OCI-LY7 (cell line): ENCODE data around the gene MARCO. TPM values are rescaled to one million over a fixed set of nuclear protein-coding genes. Genes with fewer than 3 reads are reported as not detected.

ENCODE experiments used
- BruUV-seq: library from RNA; stranded (reverse); fragments of 400-500 nt; replicated peaks from 2 replicates; lab custom pipeline; 2021; lab: Mats Ljungman, UMichigan
- CTCF ChIA-PET: fragments of 300-600 bp; sonication (Branson Sonifier 250); formaldehyde crosslinking; loops from one replicate; lab custom pipeline; 2022; ENCODE audit warnings: antibody characterized with exemption; ENCODE audit not compliant: unreplicated experiment; lab: Charles Lee
- POLR2A ChIA-PET: fragments of 300-600 bp; sonication (Branson Sonifier 250); formaldehyde crosslinking; loops from one replicate; lab custom pipeline; 2022; ENCODE audit warnings: antibody characterized with exemption; lab: Charles Lee
- DNase-seq: peaks from one replicate; pipeline ENCODE4 v3.0.0-alpha.2; 2015; ENCODE audit warnings: low spot score
- H2AFZ ChIP-seq: fragments of 200-600 bp; sonication (generic), shearing (Covaris generic); 2 replicates; pipeline ENCODE4 v1.6.1; 2014; ENCODE audit warnings: mild to moderate bottlenecking, antibody characterized with exemption, low read length, moderate library complexity
- H3K27ac ChIP-seq: fragments of 200-600 bp; sonication (generic); 2 replicates; pipeline ENCODE4 v1.5.1; 2014; ENCODE audit warnings: mixed run types, low read depth, mild to moderate bottlenecking, moderate library complexity, low read length, inconsistent platforms; ENCODE audit not compliant: poor library complexity, severe bottlenecking
- H3K36me3 ChIP-seq: fragments of 200-600 bp; sonication (generic); 2 replicates; pipeline ENCODE4 v1.6.1; 2014; ENCODE audit warnings: mild to moderate bottlenecking, antibody characterized with exemption, low read length, moderate library complexity, mixed read lengths; ENCODE audit not compliant: insufficient read depth
- H3K4me1 ChIP-seq: fragments of 200-600 bp; sonication (generic); 2 replicates; pipeline ENCODE4 v1.5.1; 2014; ENCODE audit warnings: mild to moderate bottlenecking, low read length; ENCODE audit not compliant: insufficient read depth, poor library complexity, severe bottlenecking
- H3K4me2 ChIP-seq: fragments of 200-600 bp; sonication (generic); 2 replicates; pipeline ENCODE4 v1.6.1; 2014; ENCODE audit warnings: mild to moderate bottlenecking, low read length
- H3K4me3 ChIP-seq: fragments of 200-600 bp; sonication (generic); 2 replicates; pipeline ENCODE4 v1.5.1; 2014; ENCODE audit warnings: mild to moderate bottlenecking, low read depth, low read length; ENCODE audit not compliant: poor library complexity, severe bottlenecking
- H3K79me2 ChIP-seq: fragments of 200-600 bp; sonication (generic); 2 replicates; pipeline ENCODE4 v1.6.1; 2016; ENCODE audit warnings: low read depth, mild to moderate bottlenecking, low read length, moderate library complexity, mixed read lengths; ENCODE audit not compliant: insufficient read depth
- H3K9me2 ChIP-seq: fragments of 200-600 bp; sonication (generic); 2 replicates; pipeline ENCODE4 v1.6.1; 2016; ENCODE audit warnings: mild to moderate bottlenecking, low read length, mixed read lengths; ENCODE audit not compliant: insufficient read depth
- H3K9me3 ChIP-seq: fragments of 200-600 bp; sonication (generic); 2 replicates; pipeline ENCODE4 v1.6.1; 2014; ENCODE audit warnings: mild to moderate bottlenecking, mixed run types, low read length, mixed read lengths
- H4K20me1 ChIP-seq: fragments of 200-600 bp; sonication (generic); 2 replicates; pipeline ENCODE4 v1.6.1; 2014; ENCODE audit warnings: mild to moderate bottlenecking, antibody characterized with exemption, low read length, moderate library complexity, mixed read lengths; ENCODE audit not compliant: insufficient read depth
- EZH2phosphoT487 ChIP-seq: fragments of 200-600 bp; sonication (generic); IDR thresholded peaks from 2 replicates; pipeline ENCODE4 v1.6.1; 2018; ENCODE audit warnings: low read depth, borderline replicate concordance, mild to moderate bottlenecking, mixed run types, antibody characterized with exemption, low read length, moderate library complexity, mixed read lengths
- intact Hi-C: fragments of 100-400 bp; cut with micrococcal nuclease; formaldehyde crosslinking; loops from one replicate; pipeline ENCODE4 v1.10.0; 2022; ENCODE audit not compliant: unreplicated experiment
- total RNA-seq, 2 experiments: library from RNA; depleted of rRNA in 1 of 2; stranded (reverse); fragments of >200 nt in 1 of 2; shearing (Covaris generic) in 1 of 2; gene quantifications; 2 replicates each; pipeline ENCODE4 v1.2.3, GENCODE V29; 2014 to 2022
- TF ChIP-seq, protein P1 (sequence below): fragments of 200-600 bp; sonication (generic); conservative IDR thresholded peaks from 2 replicates; pipeline ENCODE4 v1.5.1; 2014; ENCODE audit warnings: mild to moderate bottlenecking, antibody characterized with exemption, low read length, moderate library complexity, mixed read lengths

Gene MARCO
- total RNA-seq, 2 experiments from 2014 or later = not detected

DNA sequence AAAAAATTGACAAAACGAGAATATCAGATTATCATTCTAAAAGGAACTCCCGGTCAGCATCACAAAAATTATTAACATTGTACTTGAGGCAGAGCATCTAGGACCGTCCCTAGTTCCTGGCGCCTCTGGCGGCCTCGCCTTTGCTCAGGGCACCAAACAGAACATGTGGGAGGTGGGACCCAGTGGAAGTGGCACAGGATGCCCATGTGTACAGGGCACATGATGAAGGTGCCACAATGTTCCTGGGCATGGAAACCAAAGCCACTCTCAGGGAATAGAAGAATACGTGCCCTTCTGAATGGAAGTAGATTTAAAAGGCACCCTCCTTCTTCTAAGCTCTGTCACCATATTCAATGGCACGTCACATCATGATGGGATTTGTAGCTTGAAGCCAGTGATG is 30.1 kb upstream of the MARCO start:
- ChIA-PET CTCF (no interaction called here), POLR2A (interaction anchor here (0.6 to 1.0 kb wide), 2 partner anchors 8 to 589 kb away, joined by 3 to 4 read pairs; no protein-coding TSS in a partner anchor)
- no TSS peak for BruUV-seq

DNA sequence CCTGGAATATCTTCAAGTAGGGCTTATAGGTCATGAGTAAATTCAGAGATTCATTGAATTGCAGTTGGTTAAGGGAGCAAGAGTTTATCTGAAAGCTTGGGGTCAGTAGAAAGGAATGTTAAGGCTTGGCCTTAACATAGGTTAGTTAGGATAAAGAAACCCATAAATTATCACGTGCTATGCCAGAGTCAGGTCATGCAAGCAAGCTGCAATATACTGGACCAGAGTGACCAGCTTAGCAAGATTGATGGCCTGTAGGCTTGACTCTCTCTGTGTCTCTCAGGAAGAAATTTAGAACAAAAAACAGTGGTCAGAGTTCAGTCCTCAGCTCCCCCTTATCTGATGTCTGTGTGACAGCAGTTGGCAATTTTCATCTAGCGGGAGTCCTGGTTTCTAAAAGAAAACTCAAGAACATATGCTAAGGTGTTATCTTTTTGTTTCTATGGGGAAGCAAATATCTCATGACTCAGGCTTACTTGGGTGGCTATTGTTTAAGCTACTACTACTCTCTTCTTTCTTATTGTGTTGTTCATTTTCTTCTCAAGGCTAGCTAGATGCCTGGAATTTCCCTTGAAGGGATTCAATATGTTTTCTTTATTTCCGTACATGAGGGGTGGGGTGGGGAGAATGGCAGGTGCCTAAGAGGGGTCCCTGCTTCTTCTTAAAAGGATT is 28.7 kb upstream of the MARCO start:
- H3K9me3 ChIP-seq = no peaks in the 10 kb centered on the region
- no peak overlapping the region for H2AFZ ChIP-seq
- DNase-seq = no peak
- intact Hi-C loops = no loop called here
- no peaks in the 10 kb centered on the region for H3K36me3 ChIP-seq
- H3K79me2 ChIP-seq = no peaks in the 10 kb centered on the region
- ChIA-PET POLR2A (interaction anchor here (0.6 to 1.0 kb wide), 4 partner anchors 10 to 1755 kb away, joined by 3 to 5 read pairs (median 4); no protein-coding TSS in a partner anchor), CTCF (no interaction called here)
- no peak overlapping the region for H3K4me2 ChIP-seq
- no peaks in the 10 kb centered on the region for H3K9me2 ChIP-seq
- H3K4me3 ChIP-seq = no peak overlapping the region
- no peaks in the 10 kb centered on the region for H3K4me1 ChIP-seq
- no TSS peak for BruUV-seq
- TF ChIP-seq EZH2phosphoT487 = no peak
- TF ChIP-seq, protein P1, sequence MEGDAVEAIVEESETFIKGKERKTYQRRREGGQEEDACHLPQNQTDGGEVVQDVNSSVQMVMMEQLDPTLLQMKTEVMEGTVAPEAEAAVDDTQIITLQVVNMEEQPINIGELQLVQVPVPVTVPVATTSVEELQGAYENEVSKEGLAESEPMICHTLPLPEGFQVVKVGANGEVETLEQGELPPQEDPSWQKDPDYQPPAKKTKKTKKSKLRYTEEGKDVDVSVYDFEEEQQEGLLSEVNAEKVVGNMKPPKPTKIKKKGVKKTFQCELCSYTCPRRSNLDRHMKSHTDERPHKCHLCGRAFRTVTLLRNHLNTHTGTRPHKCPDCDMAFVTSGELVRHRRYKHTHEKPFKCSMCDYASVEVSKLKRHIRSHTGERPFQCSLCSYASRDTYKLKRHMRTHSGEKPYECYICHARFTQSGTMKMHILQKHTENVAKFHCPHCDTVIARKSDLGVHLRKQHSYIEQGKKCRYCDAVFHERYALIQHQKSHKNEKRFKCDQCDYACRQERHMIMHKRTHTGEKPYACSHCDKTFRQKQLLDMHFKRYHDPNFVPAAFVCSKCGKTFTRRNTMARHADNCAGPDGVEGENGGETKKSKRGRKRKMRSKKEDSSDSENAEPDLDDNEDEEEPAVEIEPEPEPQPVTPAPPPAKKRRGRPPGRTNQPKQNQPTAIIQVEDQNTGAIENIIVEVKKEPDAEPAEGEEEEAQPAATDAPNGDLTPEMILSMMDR = no peak
- no peaks in the 10 kb centered on the region for H4K20me1 ChIP-seq
- no peak overlapping the region for H3K27ac ChIP-seq

More for the DNA sequence above, 30.1 kb upstream of the MARCO start:
- intact Hi-C loops = no loop called here
- no peak for DNase-seq
- no peaks in the 10 kb centered on the region for H3K36me3 ChIP-seq
- no peaks in the 10 kb centered on the region for H3K79me2 ChIP-seq
- H3K27ac ChIP-seq = no peak overlapping the region
- no peaks in the 10 kb centered on the region for H4K20me1 ChIP-seq
- no peaks in the 10 kb centered on the region for H3K4me1 ChIP-seq
- no peaks in the 10 kb centered on the region for H3K9me3 ChIP-seq
- H2AFZ ChIP-seq = no peak overlapping the region
- no peaks in the 10 kb centered on the region for H3K9me2 ChIP-seq
- no peak overlapping the region for H3K4me2 ChIP-seq
- no peak for TF ChIP-seq EZH2phosphoT487
- TF ChIP-seq, protein P1 = no peak
- no peak overlapping the region for H3K4me3 ChIP-seq
